ENCODE data around the gene MORN5. TPM values are rescaled to one million over a fixed set of nuclear protein-coding genes. Genes with fewer than 3 reads are reported as not detected.

Gene MORN5
- total RNA-seq, 1 experiment from 2014 or later: not detected

DNA sequence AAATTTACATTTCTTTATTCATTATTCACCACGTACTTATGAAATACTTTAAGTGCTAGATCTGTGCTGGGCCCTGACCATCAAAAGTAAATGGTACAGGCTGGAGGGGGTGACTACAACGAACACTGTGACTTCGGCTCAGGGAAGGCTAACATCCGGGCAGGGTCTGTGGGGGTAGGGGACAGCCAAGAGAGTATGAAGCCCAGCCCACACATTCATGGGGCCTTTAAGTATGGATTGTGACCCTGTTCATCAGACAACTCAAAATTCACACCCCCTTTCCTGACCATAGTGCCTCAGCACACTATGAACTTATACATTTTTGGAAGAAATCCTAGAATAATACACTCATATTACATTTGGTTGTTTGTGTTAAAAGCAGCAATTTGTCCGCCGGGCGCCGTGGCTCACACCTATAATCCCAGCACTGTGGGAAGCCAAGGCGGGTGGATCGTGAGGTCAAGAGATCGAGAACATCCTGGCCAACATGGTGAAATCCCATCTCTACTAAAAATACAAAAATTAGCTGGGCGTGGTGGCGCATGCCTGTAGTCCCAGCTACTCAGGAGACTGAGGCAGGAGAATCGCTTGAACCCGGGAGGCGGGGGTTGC is 33.3 kb downstream of the MORN5 start:
- Histone ChIP-seq H3K27ac (ENCODE audit: low read length) (no peak overlapping the region), H4K20me1 (ENCODE audit: insufficient read depth, low read depth, low read length) (no peaks in the 10 kb centered on the region), H2AFZ (ENCODE audit: low read length) (no peak overlapping the region), H3K79me2 (ENCODE audit: low read length) (no peaks in the 10 kb centered on the region), H3K4me3 (ENCODE audit: low read length) (no peak overlapping the region), H3K4me1 (ENCODE audit: low read length) (no peaks in the 10 kb centered on the region), H3K4me2 (ENCODE audit: low read depth, low read length, poor library complexity, severe bottlenecking) (no peak overlapping the region), H3K9ac (ENCODE audit: low read length) (no peak overlapping the region), H3K27me3 (ENCODE audit: low read length) (no peaks in the 10 kb centered on the region), H3K36me3 (ENCODE audit: insufficient read depth, low read length) (no peaks in the 10 kb centered on the region), H3K9me3 (ENCODE audit: low read length) (no peaks in the 10 kb centered on the region), H3K9me2 (replicated peaks; ENCODE audit: insufficient read depth, low read length) (no peaks in the 10 kb centered on the region)
- no peak for DNase-seq

GRCh38 chr9:122193651-122194050 is 33.9 kb downstream of the MORN5 start:
- Histone ChIP-seq H3K9me2 (replicated peaks; ENCODE audit: insufficient read depth, low read length) (no peaks in the 10 kb centered on the region), H3K4me3 (ENCODE audit: low read length) (no peak overlapping the region), H3K4me2 (ENCODE audit: low read depth, low read length, poor library complexity, severe bottlenecking) (no peak overlapping the region), H3K27ac (ENCODE audit: low read length) (no peak overlapping the region), H3K9me3 (ENCODE audit: low read length) (no peaks in the 10 kb centered on the region), H2AFZ (ENCODE audit: low read length) (no peak overlapping the region), H4K20me1 (ENCODE audit: insufficient read depth, low read depth, low read length) (no peaks in the 10 kb centered on the region), H3K36me3 (ENCODE audit: insufficient read depth, low read length) (no peaks in the 10 kb centered on the region), H3K4me1 (ENCODE audit: low read length) (no peaks in the 10 kb centered on the region), H3K27me3 (ENCODE audit: low read length) (no peaks in the 10 kb centered on the region), H3K9ac (ENCODE audit: low read length) (no peak overlapping the region), H3K79me2 (ENCODE audit: low read length) (no peaks in the 10 kb centered on the region)
- DNase-seq: no peak

DNA sequence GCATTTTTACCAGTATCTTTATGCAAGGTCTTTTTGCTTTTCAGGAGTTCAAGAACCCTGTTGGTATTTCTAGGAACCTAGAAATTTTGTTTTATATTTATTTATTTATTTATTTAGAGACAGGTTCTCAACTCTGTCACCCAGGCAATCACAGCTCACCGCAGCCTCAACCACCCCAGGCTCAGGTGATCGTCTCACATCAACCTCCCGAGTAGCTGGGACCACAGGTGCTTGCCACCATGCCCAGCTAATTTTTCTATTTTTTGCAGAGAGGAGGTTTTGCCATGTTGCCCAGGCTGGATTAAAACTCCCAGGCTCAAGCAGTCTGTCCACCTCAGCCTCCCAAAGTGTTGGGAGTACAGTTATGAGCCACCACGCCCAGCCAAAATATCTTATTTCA is 36.2 kb downstream of the MORN5 start:
- no peak overlapping the region for H3K4me3 ChIP-seq (ENCODE audit: low read length)
- H4K20me1 ChIP-seq (ENCODE audit: insufficient read depth, low read depth, low read length): no peaks in the 10 kb centered on the region
- no peak overlapping the region for H3K27ac ChIP-seq (ENCODE audit: low read length)
- no peak overlapping the region for H2AFZ ChIP-seq (ENCODE audit: low read length)
- DNase-seq: no peak
- H3K27me3 ChIP-seq (ENCODE audit: low read length): no peaks in the 10 kb centered on the region
- no peaks in the 10 kb centered on the region for H3K79me2 ChIP-seq (ENCODE audit: low read length)
- no peaks in the 10 kb centered on the region for H3K36me3 ChIP-seq (ENCODE audit: insufficient read depth, low read length)
- H3K9ac ChIP-seq (ENCODE audit: low read length): no peak overlapping the region
- no peak overlapping the region for H3K4me2 ChIP-seq (ENCODE audit: low read depth, low read length, poor library complexity, severe bottlenecking)
- H3K9me3 ChIP-seq (ENCODE audit: low read length): no peaks in the 10 kb centered on the region
- no peaks in the 10 kb centered on the region for H3K4me1 ChIP-seq (ENCODE audit: low read length)
- H3K9me2 ChIP-seq (replicated peaks; ENCODE audit: insufficient read depth, low read length): no peaks in the 10 kb centered on the region

DNA sequence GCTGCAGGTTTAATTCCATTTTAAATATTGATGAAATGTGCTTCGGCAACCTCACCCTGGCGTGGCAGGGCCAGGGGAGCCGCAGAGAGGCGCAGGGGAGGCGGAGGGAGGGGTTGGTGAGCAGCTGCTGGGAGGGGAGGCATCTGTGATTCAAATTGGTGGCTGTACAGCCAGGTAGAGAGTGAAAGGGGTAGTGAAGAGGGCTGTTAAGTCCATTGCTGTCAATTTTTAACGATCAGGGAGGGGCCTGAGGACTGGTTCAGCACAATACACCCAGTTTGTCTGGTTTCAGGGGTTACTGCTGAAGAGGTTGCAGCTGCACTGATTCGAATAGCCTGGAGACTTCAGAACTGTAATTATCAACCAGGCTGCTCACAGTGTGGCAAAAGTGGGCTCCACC is 37.7 kb downstream of the MORN5 start:
- Histone ChIP-seq H3K79me2 (ENCODE audit: low read length) (no peaks in the 10 kb centered on the region), H3K36me3 (ENCODE audit: insufficient read depth, low read length) (no peaks in the 10 kb centered on the region), H2AFZ (ENCODE audit: low read length) (no peak overlapping the region), H3K9ac (ENCODE audit: low read length) (no peak overlapping the region), H3K9me3 (ENCODE audit: low read length) (no peaks in the 10 kb centered on the region), H3K9me2 (replicated peaks; ENCODE audit: insufficient read depth, low read length) (no peaks in the 10 kb centered on the region), H3K27ac (ENCODE audit: low read length) (no peak overlapping the region), H3K4me2 (ENCODE audit: low read depth, low read length, poor library complexity, severe bottlenecking) (no peak overlapping the region), H3K4me1 (ENCODE audit: low read length) (no peaks in the 10 kb centered on the region), H4K20me1 (ENCODE audit: insufficient read depth, low read depth, low read length) (no peaks in the 10 kb centered on the region), H3K4me3 (ENCODE audit: low read length) (no peak overlapping the region), H3K27me3 (ENCODE audit: low read length) (no peaks in the 10 kb centered on the region)
- no peak for DNase-seq

DNA sequence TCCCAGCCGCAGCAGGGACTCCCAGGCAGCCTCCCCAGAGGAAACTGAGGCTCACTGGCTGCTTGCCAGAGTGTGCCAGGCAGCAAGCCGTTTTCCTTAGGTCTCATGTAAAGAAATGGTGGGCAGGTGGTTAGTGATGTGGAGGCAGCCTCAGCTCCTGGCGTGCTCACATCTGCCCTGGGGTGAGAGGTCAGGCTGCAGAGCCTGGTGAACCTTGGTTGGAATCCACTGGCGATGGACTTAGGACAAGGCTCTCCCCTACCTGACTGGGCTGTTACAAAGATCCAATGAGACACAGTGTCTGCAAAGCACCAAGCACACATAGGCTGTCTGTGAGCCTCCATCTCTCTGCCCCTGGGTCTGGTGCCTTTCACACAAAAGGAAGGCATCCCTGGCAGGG is 38.2 kb downstream of the MORN5 start:
- DNase-seq: no peak
- no peaks in the 10 kb centered on the region for H3K9me2 ChIP-seq (replicated peaks; ENCODE audit: insufficient read depth, low read length)
- H3K36me3 ChIP-seq (ENCODE audit: insufficient read depth, low read length): no peaks in the 10 kb centered on the region
- H3K4me2 ChIP-seq (ENCODE audit: low read depth, low read length, poor library complexity, severe bottlenecking): no peak overlapping the region
- H3K9ac ChIP-seq (ENCODE audit: low read length): no peak overlapping the region
- H3K4me1 ChIP-seq (ENCODE audit: low read length): no peaks in the 10 kb centered on the region
- no peak overlapping the region for H3K4me3 ChIP-seq (ENCODE audit: low read length)
- no peak overlapping the region for H2AFZ ChIP-seq (ENCODE audit: low read length)
- no peaks in the 10 kb centered on the region for H3K9me3 ChIP-seq (ENCODE audit: low read length)
- no peaks in the 10 kb centered on the region for H3K27me3 ChIP-seq (ENCODE audit: low read length)
- no peaks in the 10 kb centered on the region for H3K79me2 ChIP-seq (ENCODE audit: low read length)
- no peaks in the 10 kb centered on the region for H4K20me1 ChIP-seq (ENCODE audit: insufficient read depth, low read depth, low read length)
- no peak overlapping the region for H3K27ac ChIP-seq (ENCODE audit: low read length)

- no peak overlapping the region for H2AFZ ChIP-seq (ENCODE audit: low read length)
- no peaks in the 10 kb centered on the region for H3K9me3 ChIP-seq (ENCODE audit: low read length)
- no peaks in the 10 kb centered on the region for H3K27me3 ChIP-seq (ENCODE audit: low read length)
- H3K9ac ChIP-seq (ENCODE audit: low read length): no peak overlapping the region
- H3K27ac ChIP-seq (ENCODE audit: low read length): no peak overlapping the region
- no peaks in the 10 kb centered on the region for H3K4me1 ChIP-seq (ENCODE audit: low read length)
- no peak for DNase-seq
- no peaks in the 10 kb centered on the region for H3K79me2 ChIP-seq (ENCODE audit: low read length)
- no peaks in the 10 kb centered on the region for H4K20me1 ChIP-seq (ENCODE audit: insufficient read depth, low read depth, low read length)
- no peak overlapping the region for H3K4me2 ChIP-seq (ENCODE audit: low read depth, low read length, poor library complexity, severe bottlenecking)
- no peaks in the 10 kb centered on the region for H3K36me3 ChIP-seq (ENCODE audit: insufficient read depth, low read length)
- no peak overlapping the region for H3K4me3 ChIP-seq (ENCODE audit: low read length)
- H3K9me2 ChIP-seq (replicated peaks; ENCODE audit: insufficient read depth, low read length): no peaks in the 10 kb centered on the region
These were observed 41.4 kb downstream of the MORN5 start for GRCh38 chr9:122200960-122201595.

DNA sequence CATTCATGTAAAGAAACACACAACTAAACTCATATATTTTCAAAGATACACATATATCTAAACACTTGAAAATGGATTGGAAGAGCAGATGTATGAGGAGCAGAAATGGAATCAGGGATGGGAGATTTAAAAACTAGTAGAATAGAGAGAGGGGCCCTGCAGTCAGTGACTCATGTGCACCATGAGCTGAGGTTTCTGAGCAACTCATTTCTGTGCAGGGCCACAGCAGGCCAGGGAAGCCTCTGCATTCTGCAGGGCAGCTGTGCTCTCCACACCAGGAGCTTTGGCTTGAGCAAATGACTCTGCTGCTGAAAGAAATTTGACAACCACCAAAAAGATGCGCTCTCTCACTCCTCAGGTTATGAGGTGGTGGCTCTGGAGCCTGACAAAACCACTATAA is 41.9 kb downstream of the MORN5 start:
- Histone ChIP-seq H3K4me1 (ENCODE audit: low read length) (no peaks in the 10 kb centered on the region), H3K27me3 (ENCODE audit: low read length) (no peaks in the 10 kb centered on the region), H3K4me3 (ENCODE audit: low read length) (no peak overlapping the region), H4K20me1 (ENCODE audit: insufficient read depth, low read depth, low read length) (no peaks in the 10 kb centered on the region), H3K9ac (ENCODE audit: low read length) (no peak overlapping the region), H3K36me3 (ENCODE audit: insufficient read depth, low read length) (no peaks in the 10 kb centered on the region), H3K4me2 (ENCODE audit: low read depth, low read length, poor library complexity, severe bottlenecking) (no peak overlapping the region), H3K9me3 (ENCODE audit: low read length) (no peaks in the 10 kb centered on the region), H3K79me2 (ENCODE audit: low read length) (no peaks in the 10 kb centered on the region), H3K27ac (ENCODE audit: low read length) (no peak overlapping the region), H3K9me2 (replicated peaks; ENCODE audit: insufficient read depth, low read length) (no peaks in the 10 kb centered on the region), H2AFZ (ENCODE audit: low read length) (no peak overlapping the region)
- no peak for DNase-seq

GRCh38 chr9:122202111-122202510 is 42.4 kb downstream of the MORN5 start:
- Histone ChIP-seq H3K79me2 (ENCODE audit: low read length) (no peaks in the 10 kb centered on the region), H2AFZ (ENCODE audit: low read length) (no peak overlapping the region), H3K9me2 (replicated peaks; ENCODE audit: insufficient read depth, low read length) (no peaks in the 10 kb centered on the region), H3K4me2 (ENCODE audit: low read depth, low read length, poor library complexity, severe bottlenecking) (no peak overlapping the region), H3K27me3 (ENCODE audit: low read length) (no peaks in the 10 kb centered on the region), H3K9me3 (ENCODE audit: low read length) (no peaks in the 10 kb centered on the region), H4K20me1 (ENCODE audit: insufficient read depth, low read depth, low read length) (no peaks in the 10 kb centered on the region), H3K36me3 (ENCODE audit: insufficient read depth, low read length) (no peaks in the 10 kb centered on the region), H3K9ac (ENCODE audit: low read length) (no peak overlapping the region), H3K4me1 (ENCODE audit: low read length) (no peaks in the 10 kb centered on the region), H3K4me3 (ENCODE audit: low read length) (no peak overlapping the region), H3K27ac (ENCODE audit: low read length) (no peak overlapping the region)
- DNase-seq: no peak
